Measurements from ENCODE around the gene KDM4B.

Gene KDM4B

GRCh38 chr19:5122671-5123409, 153.9 kb downstream of the KDM4B start:
- no peak for DNase-seq (ENCODE audit: low read depth in 2 of 2)

- no peak for DNase-seq (ENCODE audit: low read depth in 2 of 2)
These were observed 154.7 kb downstream of the KDM4B start for GRCh38 chr19:5123646-5124045.

- no peak for DNase-seq (ENCODE audit: low read depth in 2 of 2)
These were observed 155.4 kb downstream of the KDM4B start for GRCh38 chr19:5124111-5124855.

- DNase-seq (ENCODE audit: low read depth in 2 of 2): no peak
These were observed 156.5 kb downstream of the KDM4B start for GRCh38 chr19:5125376-5125775.

GRCh38 chr19:5125797-5126497, 157.0 kb downstream of the KDM4B start:
- DNase-seq (ENCODE audit: low read depth in 2 of 2): no peak

GRCh38 chr19:5126498-5127223, 157.7 kb downstream of the KDM4B start:
- DNase-seq (ENCODE audit: low read depth in 2 of 2): no peak

GRCh38 chr19:5127717-5128116, 158.8 kb downstream of the KDM4B start:
- DNase-seq (ENCODE audit: low read depth in 2 of 2): no peak

- no peak for DNase-seq (ENCODE audit: low read depth in 2 of 2)
These were observed 159.5 kb downstream of the KDM4B start for GRCh38 chr19:5128251-5128935.

- no peak for DNase-seq (ENCODE audit: low read depth in 2 of 2)
These were observed 160.1 kb downstream of the KDM4B start for GRCh38 chr19:5128936-5129389.

GRCh38 chr19:5129691-5130090, 160.8 kb downstream of the KDM4B start:
- no peak for DNase-seq (ENCODE audit: low read depth in 2 of 2)

GRCh38 chr19:5130371-5131030, 161.6 kb downstream of the KDM4B start:
- DNase-seq (ENCODE audit: low read depth in 2 of 2): peak; percentile 29 to 42

- no peak for DNase-seq (ENCODE audit: low read depth in 2 of 2)
These were observed 162.2 kb downstream of the KDM4B start for GRCh38 chr19:5131031-5131505.

GRCh38 chr19:5131506-5132205, 162.7 kb downstream of the KDM4B start:
- DNase-seq (ENCODE audit: low read depth in 2 of 2): no peak

- DNase-seq (ENCODE audit: low read depth in 2 of 2): no peak
These were observed 163.3 kb downstream of the KDM4B start for GRCh38 chr19:5132206-5132560.

- DNase-seq (ENCODE audit: low read depth in 2 of 2): no peak
These were observed 164.1 kb downstream of the KDM4B start for GRCh38 chr19:5132698-5133651.

- no peak for DNase-seq (ENCODE audit: low read depth in 2 of 2)
These were observed 165.2 kb downstream of the KDM4B start for GRCh38 chr19:5133986-5134595.

GRCh38 chr19:5134691-5135090, 165.8 kb downstream of the KDM4B start:
- no peak for DNase-seq (ENCODE audit: low read depth in 2 of 2)

GRCh38 chr19:5136073-5136855, 167.4 kb downstream of the KDM4B start:
- no peak for DNase-seq (ENCODE audit: low read depth in 2 of 2)
